ENCODE results near the gene ABCF1.

The ABCF1 gene

DNA sequence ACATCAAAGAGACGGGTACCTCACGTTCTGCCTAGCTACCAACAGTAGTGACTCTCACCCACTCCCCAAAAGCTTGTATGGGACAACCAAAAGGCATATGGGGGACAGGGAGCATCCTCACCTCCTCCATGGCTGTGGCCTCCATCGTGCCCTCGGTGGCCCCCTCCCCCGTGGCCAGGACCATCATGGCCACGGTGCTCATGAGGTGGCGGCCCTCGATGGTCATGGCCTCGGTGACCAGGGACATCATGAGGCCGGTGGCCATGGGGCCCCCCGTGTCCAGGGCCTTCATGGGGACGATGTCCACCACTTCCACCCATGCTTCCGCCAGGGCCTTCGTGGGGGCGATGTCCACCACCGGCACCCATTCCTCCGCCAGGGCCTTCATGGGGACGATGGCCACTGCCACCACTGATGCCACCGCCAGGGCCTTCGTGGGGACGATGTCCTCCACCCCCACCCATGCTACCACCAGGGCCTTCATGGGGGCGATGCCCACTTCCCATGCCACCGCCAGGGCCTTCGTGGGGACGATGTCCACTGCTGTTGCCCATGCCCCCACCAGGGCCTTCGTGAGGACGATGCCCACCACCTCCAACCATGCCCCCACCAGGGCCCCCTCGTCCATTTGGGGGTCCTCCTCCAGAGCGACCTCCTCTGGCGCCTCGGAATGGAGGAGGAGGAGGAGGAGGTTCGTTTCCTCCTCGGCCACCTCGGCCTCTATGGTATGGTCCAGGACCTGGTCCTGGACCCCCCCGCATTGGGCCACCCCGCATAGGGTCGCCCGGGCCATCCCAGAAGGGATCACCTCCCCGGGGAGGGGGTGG, 30.8 kb downstream of the ABCF1 start:
- CTCF ChIA-PET, result interaction anchor here (1.6 to 8.5 kb wide), 5 partner anchors 8 to 121 kb away, joined by 4 to 93 read pairs (median 50); no protein-coding TSS in a partner anchor
- TF ChIP-seq, protein P1, sequence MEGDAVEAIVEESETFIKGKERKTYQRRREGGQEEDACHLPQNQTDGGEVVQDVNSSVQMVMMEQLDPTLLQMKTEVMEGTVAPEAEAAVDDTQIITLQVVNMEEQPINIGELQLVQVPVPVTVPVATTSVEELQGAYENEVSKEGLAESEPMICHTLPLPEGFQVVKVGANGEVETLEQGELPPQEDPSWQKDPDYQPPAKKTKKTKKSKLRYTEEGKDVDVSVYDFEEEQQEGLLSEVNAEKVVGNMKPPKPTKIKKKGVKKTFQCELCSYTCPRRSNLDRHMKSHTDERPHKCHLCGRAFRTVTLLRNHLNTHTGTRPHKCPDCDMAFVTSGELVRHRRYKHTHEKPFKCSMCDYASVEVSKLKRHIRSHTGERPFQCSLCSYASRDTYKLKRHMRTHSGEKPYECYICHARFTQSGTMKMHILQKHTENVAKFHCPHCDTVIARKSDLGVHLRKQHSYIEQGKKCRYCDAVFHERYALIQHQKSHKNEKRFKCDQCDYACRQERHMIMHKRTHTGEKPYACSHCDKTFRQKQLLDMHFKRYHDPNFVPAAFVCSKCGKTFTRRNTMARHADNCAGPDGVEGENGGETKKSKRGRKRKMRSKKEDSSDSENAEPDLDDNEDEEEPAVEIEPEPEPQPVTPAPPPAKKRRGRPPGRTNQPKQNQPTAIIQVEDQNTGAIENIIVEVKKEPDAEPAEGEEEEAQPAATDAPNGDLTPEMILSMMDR (IDR thresholded peaks at IDR 0.05; ENCODE audit: control extremely low read depth, extremely low read depth, low read depth, missing control alignments), result no peak
- DNase-seq (ENCODE audit: extremely low spot score), result no peak
- POLR2A ChIA-PET, result interaction anchor here (1.3 to 5.9 kb wide), 2 partner anchors 8 to 12 kb away, joined by 3 to 72 read pairs; no protein-coding TSS in a partner anchor

DNA sequence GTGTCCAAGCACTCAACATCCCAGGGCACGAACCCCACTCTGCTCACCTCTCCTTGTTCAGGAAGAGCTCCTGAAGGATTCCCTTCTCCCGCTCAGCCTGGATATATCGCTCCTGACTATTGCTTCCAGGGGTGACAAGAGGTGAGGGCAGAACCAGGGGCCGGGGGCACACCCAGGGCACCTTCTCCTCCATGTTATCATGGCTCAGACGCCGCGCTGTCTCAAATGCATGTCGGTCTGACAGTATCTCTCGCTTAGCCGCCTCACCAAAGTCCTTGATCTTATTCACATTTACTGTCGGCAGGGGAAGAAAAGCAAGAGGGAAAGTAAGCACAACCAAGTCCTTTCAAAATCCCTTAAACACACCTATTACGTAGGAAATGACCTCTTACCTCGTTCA, 32.7 kb downstream of the ABCF1 start:
- ChIA-PET POLR2A (interaction anchor here (0.6 to 2.5 kb wide), 2 partner anchors 10 kb away, joined by 5 to 27 read pairs; no protein-coding TSS in a partner anchor), CTCF (interaction anchor here (1.1 to 1.9 kb wide), 4 partner anchors 9 to 122 kb away, joined by 3 to 6 read pairs (median 3); no protein-coding TSS in a partner anchor)
- TF ChIP-seq, protein P1 (IDR thresholded peaks at IDR 0.05; ENCODE audit: control extremely low read depth, extremely low read depth, low read depth, missing control alignments), result no peak
- no peak for DNase-seq (ENCODE audit: extremely low spot score)

DNA sequence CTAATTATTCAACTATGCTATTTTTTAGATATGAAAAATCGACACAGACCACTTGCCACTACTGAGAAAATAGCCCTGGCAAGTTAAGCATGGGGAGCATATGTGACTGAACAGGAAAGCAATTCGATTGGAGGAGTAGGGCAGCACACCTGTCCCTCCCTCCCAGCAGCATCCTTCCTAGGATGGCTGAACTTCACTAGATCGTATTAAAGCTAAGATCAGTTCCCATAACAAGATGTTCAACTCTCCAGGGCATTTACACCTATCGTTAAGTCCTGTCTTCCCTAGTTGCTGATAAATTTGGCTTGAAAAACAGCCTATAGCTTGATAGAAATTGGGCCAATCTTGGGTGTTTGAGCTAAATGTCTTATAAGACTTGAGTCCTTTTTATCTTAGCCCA, 38.8 kb downstream of the ABCF1 start:
- POLR2A ChIA-PET, result interaction anchor here (0.8 to 1.3 kb wide), 4 partner anchors 9 to 39 kb away, joined by 3 read pairs; partner anchors contain the start of gene ABCF1
- CTCF ChIA-PET, result interaction anchor here (0.7 to 1.8 kb wide), 9 partner anchors 9 to 477 kb away, joined by 3 to 16 read pairs (median 3); no protein-coding TSS in a partner anchor
- DNase-seq (ENCODE audit: extremely low spot score), result no peak
- TF ChIP-seq, protein P1 (IDR thresholded peaks at IDR 0.05; ENCODE audit: control extremely low read depth, extremely low read depth, low read depth, missing control alignments), result no peak

DNA sequence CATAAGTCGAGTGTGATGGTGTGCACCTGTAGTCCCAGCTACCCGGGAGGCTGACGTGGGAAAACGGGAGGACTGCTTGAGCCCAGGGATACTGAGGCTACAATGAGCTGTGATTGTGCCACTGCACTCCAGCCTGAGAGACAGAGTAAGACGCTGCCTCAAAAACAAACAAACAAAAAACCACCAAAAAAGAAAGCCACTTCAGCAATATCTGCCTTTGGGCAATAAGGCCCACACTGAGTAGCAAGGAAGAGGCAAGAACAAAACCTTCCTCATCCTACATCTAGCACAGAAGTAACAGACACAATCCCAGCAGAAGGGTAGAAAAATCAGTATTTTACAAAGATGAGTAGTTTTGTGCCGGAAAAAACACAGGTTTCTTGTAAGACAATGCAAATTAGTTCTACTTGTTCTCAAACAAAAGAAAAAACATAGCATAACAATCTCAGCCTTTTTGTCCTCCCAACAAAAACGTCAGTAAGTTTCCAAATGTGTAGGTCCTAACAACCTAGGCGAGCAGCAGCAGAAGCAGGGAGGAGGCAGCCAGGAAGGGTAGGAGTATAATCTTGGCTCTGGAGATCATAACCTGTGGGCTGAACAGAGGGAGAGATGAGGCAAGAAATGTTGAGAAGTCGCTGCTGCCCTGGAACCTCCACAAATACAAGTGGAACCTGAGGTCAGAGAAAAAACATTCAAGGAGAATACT, 40.1 kb downstream of the ABCF1 start:
- TF ChIP-seq, protein P1 (IDR thresholded peaks at IDR 0.05; ENCODE audit: control extremely low read depth, extremely low read depth, low read depth, missing control alignments), result no peak
- ChIA-PET POLR2A (interaction anchor here (0.8 to 4.8 kb wide), 5 partner anchors 12 to 66 kb away, joined by 3 to 72 read pairs (median 3); partner anchors contain the start of gene ABCF1), CTCF (interaction anchor here (0.9 to 4.5 kb wide), 10 partner anchors 7 to 476 kb away, joined by 3 to 56 read pairs (median 4); no protein-coding TSS in a partner anchor)
- no peak for DNase-seq (ENCODE audit: extremely low spot score)

DNA sequence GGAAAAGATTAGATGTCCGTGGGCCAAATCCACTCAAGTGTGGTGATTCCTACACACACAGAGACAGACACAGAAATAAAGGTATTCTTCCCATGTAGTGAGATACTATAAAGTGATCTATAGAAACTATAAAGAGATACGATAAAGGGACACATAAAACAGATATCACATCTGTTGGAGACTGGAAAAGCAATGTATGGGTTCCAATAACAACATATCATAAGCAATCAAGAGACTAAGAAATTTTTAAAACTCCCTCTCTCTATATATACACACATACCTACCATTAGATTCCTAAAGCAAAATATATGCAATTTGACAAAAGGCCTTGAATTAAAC, 40.6 kb downstream of the ABCF1 start:
- CTCF ChIA-PET, result interaction anchor here (1.2 to 4.5 kb wide), 4 partner anchors 8 to 70 kb away, joined by 5 to 56 read pairs (median 10); no protein-coding TSS in a partner anchor
- TF ChIP-seq, protein P1 (IDR thresholded peaks at IDR 0.05; ENCODE audit: control extremely low read depth, extremely low read depth, low read depth, missing control alignments), result no peak
- POLR2A ChIA-PET, result interaction anchor here (1.2 to 4.8 kb wide), 2 partner anchors 13 to 67 kb away, joined by 3 to 72 read pairs; no protein-coding TSS in a partner anchor
- no peak for DNase-seq (ENCODE audit: extremely low spot score)

DNA sequence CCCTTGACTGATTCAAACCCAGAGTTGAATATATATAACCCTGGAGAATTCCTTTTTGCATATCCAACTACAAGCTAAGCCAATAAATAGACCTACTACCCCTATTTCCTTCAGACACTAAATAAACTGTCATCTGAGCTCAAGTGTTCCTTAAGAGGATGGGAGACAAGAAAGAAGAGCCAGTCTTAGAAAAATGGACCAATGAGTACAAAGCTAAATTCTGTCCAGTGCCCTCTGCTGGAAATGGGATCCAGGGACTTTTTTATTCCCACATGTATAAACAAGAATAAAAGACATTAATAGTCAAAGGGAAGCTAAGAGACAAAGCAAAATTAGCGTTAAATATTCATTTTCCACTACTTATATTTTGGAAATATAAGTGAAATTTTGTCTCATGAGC, 41.0 kb downstream of the ABCF1 start:
- TF ChIP-seq, protein P1 (IDR thresholded peaks at IDR 0.05; ENCODE audit: control extremely low read depth, extremely low read depth, low read depth, missing control alignments), result no peak
- CTCF ChIA-PET, result interaction anchor here (0.9 to 4.5 kb wide), 10 partner anchors 8 to 125 kb away, joined by 3 to 56 read pairs (median 6); partner anchors contain the start of gene ATAT1
- no peak for DNase-seq (ENCODE audit: extremely low spot score)
- POLR2A ChIA-PET, result interaction anchor here (1.2 to 4.8 kb wide), 8 partner anchors 13 to 119 kb away, joined by 3 to 72 read pairs (median 8); partner anchors contain the start of genes ABCF1, GNL1, MDC1 and PRR3

All from GM10248 (cell line).